ENCODE results near the gene MIAT.

MIAT gene

DNA sequence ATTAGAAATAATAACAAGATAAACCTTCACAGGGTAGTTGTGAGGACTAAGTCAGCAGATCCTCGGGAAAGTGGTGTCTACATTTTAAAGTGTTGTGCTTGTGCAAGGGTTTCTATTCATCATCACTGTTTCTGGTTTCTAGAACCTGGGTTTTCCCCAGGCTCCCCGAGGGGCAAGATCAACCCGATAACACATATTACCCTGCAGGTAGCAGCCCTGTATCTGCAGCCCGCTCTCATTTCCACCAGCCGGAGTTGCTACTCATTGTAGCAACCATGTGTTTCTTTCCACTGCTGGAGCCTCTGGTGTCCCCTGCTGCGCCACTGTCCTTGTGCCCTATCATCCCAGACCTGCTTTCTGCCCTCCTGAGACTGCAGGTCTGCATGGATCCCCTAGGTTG is 67.0 kb downstream of the MIAT start:
- H3K79me2 ChIP-seq (ENCODE audit: insufficient read depth, low read length): no peaks in the 10 kb centered on the region
- no peak overlapping the region for H3K9ac ChIP-seq (ENCODE audit: low read depth, low read length, poor library complexity, severe bottlenecking)
- H3K4me1 ChIP-seq (ENCODE audit: insufficient read depth, low read length, poor library complexity, severe bottlenecking): no peaks in the 10 kb centered on the region
- H3K4me3 ChIP-seq (ENCODE audit: low read length, poor library complexity, severe bottlenecking): no peak overlapping the region
- H4K20me1 ChIP-seq (ENCODE audit: insufficient read depth, low read length, poor library complexity, severe bottlenecking): no peaks in the 10 kb centered on the region
- no peaks in the 10 kb centered on the region; the same call in 1 of the 2 replicates for H3K36me3 ChIP-seq (ENCODE audit: insufficient read depth, low read length)
- H3F3A ChIP-seq (ENCODE audit: low read depth): no peaks in the 10 kb centered on the region
- no peaks in the 10 kb centered on the region for H3K9me3 ChIP-seq (ENCODE audit: insufficient read depth, low read depth, low read length)
- H3K27me3 ChIP-seq (ENCODE audit: insufficient read depth, low read length, poor library complexity, severe bottlenecking): no peaks in the 10 kb centered on the region
- H3K9me2 ChIP-seq (replicated peaks; ENCODE audit: low read depth, low read length): no peaks in the 10 kb centered on the region
- H2AFZ ChIP-seq (ENCODE audit: low read length): no peak overlapping the region
- no peak for TF ChIP-seq EZH2phosphoT487 (IDR thresholded peaks at IDR 0.05; ENCODE audit: borderline replicate concordance)
- TF ChIP-seq, protein P1, sequence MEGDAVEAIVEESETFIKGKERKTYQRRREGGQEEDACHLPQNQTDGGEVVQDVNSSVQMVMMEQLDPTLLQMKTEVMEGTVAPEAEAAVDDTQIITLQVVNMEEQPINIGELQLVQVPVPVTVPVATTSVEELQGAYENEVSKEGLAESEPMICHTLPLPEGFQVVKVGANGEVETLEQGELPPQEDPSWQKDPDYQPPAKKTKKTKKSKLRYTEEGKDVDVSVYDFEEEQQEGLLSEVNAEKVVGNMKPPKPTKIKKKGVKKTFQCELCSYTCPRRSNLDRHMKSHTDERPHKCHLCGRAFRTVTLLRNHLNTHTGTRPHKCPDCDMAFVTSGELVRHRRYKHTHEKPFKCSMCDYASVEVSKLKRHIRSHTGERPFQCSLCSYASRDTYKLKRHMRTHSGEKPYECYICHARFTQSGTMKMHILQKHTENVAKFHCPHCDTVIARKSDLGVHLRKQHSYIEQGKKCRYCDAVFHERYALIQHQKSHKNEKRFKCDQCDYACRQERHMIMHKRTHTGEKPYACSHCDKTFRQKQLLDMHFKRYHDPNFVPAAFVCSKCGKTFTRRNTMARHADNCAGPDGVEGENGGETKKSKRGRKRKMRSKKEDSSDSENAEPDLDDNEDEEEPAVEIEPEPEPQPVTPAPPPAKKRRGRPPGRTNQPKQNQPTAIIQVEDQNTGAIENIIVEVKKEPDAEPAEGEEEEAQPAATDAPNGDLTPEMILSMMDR (conservative IDR thresholded peaks at IDR 0.05; ENCODE audit: low read length): no peak
- no peak overlapping the region for H3K4me2 ChIP-seq (ENCODE audit: low read depth, low read length, poor library complexity, severe bottlenecking)

DNA sequence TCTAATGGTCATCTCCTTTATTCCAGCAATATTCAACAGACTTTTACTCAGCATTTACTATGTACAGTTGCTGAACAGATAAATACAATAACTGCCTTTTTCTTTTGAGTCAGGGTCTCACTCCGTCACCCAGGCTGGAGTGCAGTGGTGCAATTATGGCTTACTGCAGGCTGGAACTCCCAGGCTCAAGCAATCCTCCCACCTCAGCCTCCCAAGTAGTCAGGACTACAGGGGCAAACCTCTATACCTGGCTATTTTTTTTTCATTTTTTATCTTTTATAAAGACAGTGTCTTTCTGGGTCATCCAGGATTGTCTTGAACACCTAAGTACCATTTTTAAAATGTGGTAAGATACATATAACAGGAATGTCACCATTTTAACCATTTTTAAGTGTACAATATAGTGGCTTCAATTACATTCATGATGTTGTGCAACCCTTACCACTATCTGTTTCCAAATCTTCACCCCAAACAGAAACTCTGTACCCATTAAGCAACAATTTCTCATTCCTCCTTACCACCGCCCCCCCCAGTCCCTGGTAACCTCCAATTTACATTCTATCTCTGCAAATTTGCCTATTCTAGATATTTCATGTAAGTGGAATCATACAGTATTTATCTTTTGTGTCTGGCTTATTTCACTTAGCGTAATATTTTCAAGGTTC is 67.8 kb downstream of the MIAT start:
- Histone ChIP-seq H3K4me2 (ENCODE audit: low read depth, low read length, poor library complexity, severe bottlenecking) (no peak overlapping the region), H3F3A (ENCODE audit: low read depth) (no peaks in the 10 kb centered on the region), H3K27me3 (ENCODE audit: insufficient read depth, low read length, poor library complexity, severe bottlenecking) (no peaks in the 10 kb centered on the region), H3K9me2 (replicated peaks; ENCODE audit: low read depth, low read length) (no peaks in the 10 kb centered on the region), H3K4me1 (ENCODE audit: insufficient read depth, low read length, poor library complexity, severe bottlenecking) (no peaks in the 10 kb centered on the region), H3K36me3 (ENCODE audit: insufficient read depth, low read length) (no peaks in the 10 kb centered on the region; the same call in 1 of the 2 replicates), H3K9me3 (ENCODE audit: insufficient read depth, low read depth, low read length) (no peaks in the 10 kb centered on the region), H3K4me3 (ENCODE audit: low read length, poor library complexity, severe bottlenecking) (no peak overlapping the region), H3K79me2 (ENCODE audit: insufficient read depth, low read length) (no peaks in the 10 kb centered on the region), H2AFZ (ENCODE audit: low read length) (no peak overlapping the region), H3K9ac (ENCODE audit: low read depth, low read length, poor library complexity, severe bottlenecking) (no peak overlapping the region), H4K20me1 (ENCODE audit: insufficient read depth, low read length, poor library complexity, severe bottlenecking) (no peaks in the 10 kb centered on the region)
- TF ChIP-seq, protein P1 (conservative IDR thresholded peaks at IDR 0.05; ENCODE audit: low read length): no peak
- TF ChIP-seq EZH2phosphoT487 (IDR thresholded peaks at IDR 0.05; ENCODE audit: borderline replicate concordance): no peak

Data from Loucy (cell line).